ENCODE results near the gene DNAJB6. TPM values are rescaled to one million over a fixed set of nuclear protein-coding genes. Genes with fewer than 3 reads are reported as not detected.

DNAJB6 gene
- total and polyA plus RNA-seq, 2 of the 4 experiments (the other 2 are of a cell fraction), result 93.4 to 165 TPM

GRCh38 chr7:157444011-157444842 lies 107.4 kb downstream of the DNAJB6 start:
- Histone ChIP-seq H4K8ac (ENCODE audit: low read depth in 2 of 2, low read length in 2 of 2) (no peak overlapping the region), H2BK20ac (ENCODE audit: low read depth, low read length) (no peak overlapping the region), H3K18ac (ENCODE audit: low read depth, low read length) (no peak overlapping the region), H2AK5ac (ENCODE audit: low read depth, low read length) (no peak overlapping the region), H3K9ac (ENCODE audit: low read depth, low read length) (no peak overlapping the region), H3K23ac (ENCODE audit: low read depth, low read length) (no peak overlapping the region), H3K14ac (replicated peaks; ENCODE audit: low read depth, low read length) (no peak overlapping the region), H4K91ac (ENCODE audit: insufficient read depth, low read depth, low read length) (no peak overlapping the region), H2AFZ (replicated peaks; ENCODE audit: low read length, poor library complexity) (no peak overlapping the region), H3K27me3 (ENCODE audit: control insufficient read depth, insufficient read depth, low read length) (no peaks in the 10 kb centered on the region; the same call in 1 of the 2 replicates), H2BK15ac (ENCODE audit: low read depth, low read length) (no peak overlapping the region), H3K36me3 (ENCODE audit: control insufficient read depth, insufficient read depth, low read length) (no peaks in the 10 kb centered on the region), H4K5ac (ENCODE audit: low read depth, low read length) (no peak overlapping the region), H2AK9ac (replicated peaks; ENCODE audit: low read depth, low read length, poor library complexity) (no peak overlapping the region), H3K9me3 (ENCODE audit: control insufficient read depth, insufficient read depth, low read length) (no peaks in the 10 kb centered on the region), H3K79me1 (ENCODE audit: low read depth in 1 of 2, low read length in 2 of 2) (no peaks in the 10 kb centered on the region), H3K9me1 (ENCODE audit: insufficient read depth, low read length) (no peaks in the 10 kb centered on the region), H2BK5ac (ENCODE audit: low read depth, low read length, poor library complexity, severe bottlenecking) (no peak overlapping the region), H3K56ac (ENCODE audit: extremely low read depth, insufficient read depth, low read length) (no peak overlapping the region), H3K4me2 (ENCODE audit: low read depth, low read length) (no peak overlapping the region), H4K20me1 (ENCODE audit: insufficient read depth, low read length) (no peaks in the 10 kb centered on the region), H3K4ac (ENCODE audit: low read depth, low read length) (no peak overlapping the region), H2BK120ac (ENCODE audit: low read depth, low read length) (no peak overlapping the region), H3K4me1 (ENCODE audit: control insufficient read depth, insufficient read depth, low read length) (no peaks in the 10 kb centered on the region), H3K27ac (ENCODE audit: insufficient read depth, low read length) (no peak overlapping the region), H3K4me3 (ENCODE audit: insufficient read depth, low read depth, low read length) (no peak overlapping the region)
- DNase-seq (no peak), ATAC-seq (ENCODE audit: low read depth) (no peak)
- WGBS, 2 experiments (ENCODE audit: extremely low coverage in 2 of 2, insufficient read length in 1 of 2), result 65% methylated on average over 16 of the region's 27 CpGs; no CpG with 5 or more reads in 1 of the 2 experiments
- no peak for TF ChIP-seq MXI1 (IDR thresholded peaks at IDR 0.05; ENCODE audit: borderline replicate concordance, low read depth, low read length)
- TF ChIP-seq SMC3 (IDR thresholded peaks at IDR 0.05; ENCODE audit: low read depth, low read length), result no peak
- no peak for TF ChIP-seq BHLHE40 (IDR thresholded peaks at IDR 0.05; ENCODE audit: low read depth, low read length)
- no peak for TF ChIP-seq POLR2A (IDR thresholded peaks at IDR 0.05; ENCODE audit: low read depth, low read length)
- no peak for TF ChIP-seq CTCF (conservative IDR thresholded peaks at IDR 0.05; ENCODE audit: low read depth, low read length)
- no peak for TF ChIP-seq MAZ (IDR thresholded peaks at IDR 0.05; ENCODE audit: borderline replicate concordance, low read depth, low read length)
- no TSS peak for BruUV-seq (replicated peaks)
- ChIA-PET POLR2A (ENCODE audit: unreplicated experiment) (no interaction called here), CTCF (interaction anchor here (0.7 kb wide), 1 partner anchor 295 kb away, joined by 3 read pairs; no protein-coding TSS in a partner anchor)
- dilution Hi-C loops (cut with HindIII; ENCODE audit: low sequenced_read_pairs, unreplicated experiment), result no loop called here
- in situ Hi-C loops (cut with MboI; ENCODE audit: low sequenced_read_pairs), result no loop called here
- intact Hi-C loops (cut with micrococcal nuclease), result no loop called here

Data from IMR-90 (cell line).